ENCODE data around the gene TLCD3A. TPM values are rescaled to one million over a fixed set of nuclear protein-coding genes. Genes with fewer than 3 reads are reported as not detected.
"Not testable (repeated sequence)": the region's sequence is repeated elsewhere in the genome, so short reads cannot be mapped to it uniquely, and the experiment has no call there.

Gene TLCD3A
- total and polyA plus RNA-seq, 5 donors from 2014 or later = 0.17 to 0.67 (median 0.49) TPM

DNA sequence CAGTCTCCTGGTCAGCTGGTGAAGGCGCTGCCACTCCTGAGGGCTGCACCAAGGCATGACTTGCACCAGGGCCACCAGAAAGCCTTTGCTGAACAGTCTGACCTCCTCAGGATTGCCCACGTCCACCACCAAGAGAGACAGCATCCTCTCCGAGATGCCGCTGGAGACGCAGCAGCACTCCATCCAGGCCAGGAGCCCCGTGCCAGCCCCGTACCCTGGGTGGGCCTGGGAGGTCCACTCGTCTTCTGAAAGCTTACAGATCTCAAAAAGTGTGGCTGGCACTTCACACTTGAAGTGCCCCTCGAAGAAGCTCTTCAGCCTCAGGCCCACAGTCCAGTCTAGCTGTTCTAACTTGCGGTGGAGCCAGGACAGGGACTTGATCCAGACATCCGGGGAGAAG lies 13.0 kb downstream of the TLCD3A start:
- Histone ChIP-seq H3K27me3 (ENCODE audit: control insufficient read depth, insufficient read depth, low read length) (no peaks in the 10 kb centered on the region), H3K4me1 (ENCODE audit: control insufficient read depth, insufficient read depth, low read length, poor library complexity, severe bottlenecking) (peaks cover 9% of the 10 kb centered on the region), H3K36me3 (ENCODE audit: control insufficient read depth, insufficient read depth, low read length) (peaks cover 51% of the 10 kb centered on the region), H3K9me3 (ENCODE audit: control insufficient read depth in 2 of 2, low read length in 2 of 2) (no peaks in the 10 kb centered on the region), H3K27ac (ENCODE audit: insufficient read depth, low read length, poor library complexity, severe bottlenecking) (no peak overlapping the region), H3K4me3 (ENCODE audit: low read depth, low read length) (no peak overlapping the region)
- Mint-ChIP-seq H3K4me1 (peaks cover 6 to 23% (median 18%) of the 10 kb centered on the region in 4 donors), H3K27me3 (no peaks in the 10 kb centered on the region), H3K9me3 (no peaks in the 10 kb centered on the region), H3K4me3 (no peak overlapping the region), H3K36me3 (peaks cover 22% of the 10 kb centered on the region), H3K27ac (no peak overlapping the region)
- DNase-seq (no peak), ATAC-seq (ENCODE audit: low read depth in 2 of 2) (no peak)

DNA sequence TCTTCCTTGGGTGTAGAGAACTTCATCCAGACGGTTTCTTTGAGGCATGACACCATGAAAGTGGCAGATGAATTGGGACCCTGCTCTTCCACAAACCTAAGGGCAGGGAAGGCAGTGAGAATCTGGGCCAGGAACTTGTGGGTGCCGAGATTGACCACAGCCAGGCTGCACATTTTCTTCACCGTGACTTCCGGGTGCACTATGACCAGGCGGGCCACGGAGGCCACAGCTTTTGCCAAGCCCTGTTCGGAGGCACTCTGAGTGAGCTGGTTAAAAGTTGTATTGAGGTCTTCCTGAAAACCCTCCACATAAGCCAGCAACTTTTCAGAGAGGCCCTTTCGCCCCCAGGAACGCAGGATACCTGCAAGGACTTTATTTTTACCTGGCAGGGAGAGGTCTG lies 13.8 kb downstream of the TLCD3A start:
- Histone ChIP-seq H3K9me3 (ENCODE audit: control insufficient read depth in 2 of 2, low read length in 2 of 2) (no peaks in the 10 kb centered on the region), H3K36me3 (ENCODE audit: control insufficient read depth, insufficient read depth, low read length) (peaks cover 50% of the 10 kb centered on the region), H3K4me1 (ENCODE audit: control insufficient read depth, insufficient read depth, low read length, poor library complexity, severe bottlenecking) (peaks cover 16% of the 10 kb centered on the region), H3K27me3 (ENCODE audit: control insufficient read depth, insufficient read depth, low read length) (no peaks in the 10 kb centered on the region), H3K27ac (ENCODE audit: insufficient read depth, low read length, poor library complexity, severe bottlenecking) (no peak overlapping the region), H3K4me3 (ENCODE audit: low read depth, low read length) (no peak overlapping the region)
- Mint-ChIP-seq H3K27ac (no peak overlapping the region), H3K36me3 (peaks cover 19% of the 10 kb centered on the region), H3K9me3 (no peaks in the 10 kb centered on the region), H3K4me1 (peaks cover 14 to 26% (median 19%) of the 10 kb centered on the region in 4 donors), H3K27me3 (no peaks in the 10 kb centered on the region), H3K4me3 (no peak overlapping the region)
- DNase-seq = no peak
- ATAC-seq (ENCODE audit: low read depth in 2 of 2) = no peak

GRCh38 chr17:746783-747629 lies 14.6 kb downstream of the TLCD3A start:
- H3K9me3 ChIP-seq (ENCODE audit: control insufficient read depth in 2 of 2, low read length in 2 of 2) = no peaks in the 10 kb centered on the region
- H3K4me1 ChIP-seq (ENCODE audit: control insufficient read depth, insufficient read depth, low read length, poor library complexity, severe bottlenecking) = peaks cover 23% of the 10 kb centered on the region
- peaks cover 42% of the 10 kb centered on the region for H3K36me3 ChIP-seq (ENCODE audit: control insufficient read depth, insufficient read depth, low read length)
- Mint-ChIP-seq H3K9me3 (no peaks in the 10 kb centered on the region), H3K4me3 (no peak overlapping the region), H3K4me1 (peaks cover 19 to 30% (median 24%) of the 10 kb centered on the region in 4 donors), H3K36me3 (peaks cover 19% of the 10 kb centered on the region), H3K27ac (no peak overlapping the region), H3K27me3 (no peaks in the 10 kb centered on the region)
- no peak for DNase-seq
- H3K4me3 ChIP-seq (ENCODE audit: low read depth, low read length) = no peak overlapping the region
- no peak for ATAC-seq (ENCODE audit: low read depth in 2 of 2)
- no peak overlapping the region for H3K27ac ChIP-seq (ENCODE audit: insufficient read depth, low read length, poor library complexity, severe bottlenecking)
- H3K27me3 ChIP-seq (ENCODE audit: control insufficient read depth, insufficient read depth, low read length) = no peaks in the 10 kb centered on the region

- peaks cover 16% of the 10 kb centered on the region for H3K36me3 Mint-ChIP-seq
- H3K27ac Mint-ChIP-seq; DNase-seq; H3K27me3 Mint-ChIP-seq; H3K9me3 Mint-ChIP-seq; H3K27ac ChIP-seq (ENCODE audit: insufficient read depth, low read length, poor library complexity, severe bottlenecking); ATAC-seq (ENCODE audit: low read depth in 2 of 2); H3K27me3 ChIP-seq (ENCODE audit: control insufficient read depth, insufficient read depth, low read length); H3K9me3 ChIP-seq (ENCODE audit: control insufficient read depth in 2 of 2, low read length in 2 of 2); H3K4me3 ChIP-seq (ENCODE audit: low read depth, low read length): not testable (repeated sequence)
- peaks cover 29% of the 10 kb centered on the region for H3K4me1 ChIP-seq (ENCODE audit: control insufficient read depth, insufficient read depth, low read length, poor library complexity, severe bottlenecking)
- H3K4me3 Mint-ChIP-seq = peak overlapping the region in 2 of 4 donors; percentile 52 to 83
- H3K36me3 ChIP-seq (ENCODE audit: control insufficient read depth, insufficient read depth, low read length) = peaks cover 39% of the 10 kb centered on the region
- peaks cover 19 to 38% (median 24%) of the 10 kb centered on the region in 4 donors for H3K4me1 Mint-ChIP-seq
These were observed 16.2 kb downstream of the TLCD3A start for GRCh38 chr17:748604-749003.

- Mint-ChIP-seq H3K4me1 (peaks cover 19 to 38% (median 24%) of the 10 kb centered on the region in 4 donors), H3K4me3 (peak overlapping the region in 3 of 4 donors; percentile 36 to 95 (median 39)), H3K36me3 (peaks cover 13% of the 10 kb centered on the region), H3K27ac (peak overlapping the region in 2 of 3 donors; percentile 36 to 47)
- H3K4me3 ChIP-seq (ENCODE audit: low read depth, low read length); H3K27me3 Mint-ChIP-seq; H3K27me3 ChIP-seq (ENCODE audit: control insufficient read depth, insufficient read depth, low read length); H3K27ac ChIP-seq (ENCODE audit: insufficient read depth, low read length, poor library complexity, severe bottlenecking); H3K9me3 ChIP-seq (ENCODE audit: control insufficient read depth in 2 of 2, low read length in 2 of 2); H3K9me3 Mint-ChIP-seq; DNase-seq; ATAC-seq (ENCODE audit: low read depth in 2 of 2): not testable (repeated sequence)
- peaks cover 34% of the 10 kb centered on the region for H3K36me3 ChIP-seq (ENCODE audit: control insufficient read depth, insufficient read depth, low read length)
- peaks cover 29% of the 10 kb centered on the region for H3K4me1 ChIP-seq (ENCODE audit: control insufficient read depth, insufficient read depth, low read length, poor library complexity, severe bottlenecking)
These were observed 17.0 kb downstream of the TLCD3A start for GRCh38 chr17:749359-749758.

DNA sequence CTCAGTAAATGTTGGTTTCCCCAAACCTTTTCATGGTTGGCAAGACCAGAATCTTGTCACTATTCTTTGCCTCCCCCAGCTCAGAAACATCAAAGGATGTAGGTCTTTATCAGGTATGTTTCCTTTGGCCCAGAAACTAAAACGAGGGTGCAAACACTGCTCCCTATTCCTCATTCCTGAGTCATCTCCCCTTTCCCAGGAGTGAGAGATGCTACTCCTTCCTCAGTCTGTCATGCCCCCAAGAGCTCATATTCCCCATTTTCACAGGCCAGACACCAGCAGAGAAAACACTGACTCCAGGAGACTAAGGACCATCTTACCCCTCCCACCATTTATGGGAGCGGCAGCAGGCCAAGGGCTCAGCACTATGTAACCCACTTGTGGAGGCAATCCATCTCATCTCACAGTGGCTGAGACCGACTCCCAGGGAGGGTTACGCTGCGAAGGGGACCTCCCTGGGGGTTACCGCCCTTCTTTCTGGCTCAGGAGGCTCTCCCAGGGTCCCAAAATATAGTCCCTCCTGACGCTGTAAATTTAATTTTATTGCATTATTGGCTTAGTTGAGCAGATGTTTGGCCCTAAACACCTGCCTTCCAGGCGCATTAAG lies 18.1 kb downstream of the TLCD3A start:
- DNase-seq (no peak), ATAC-seq (ENCODE audit: low read depth in 2 of 2) (no peak)
- Mint-ChIP-seq H3K4me3 (peak overlapping the region; percentile 94 to 98 (median 96)), H3K27ac (peak overlapping the region in 2 of 3 donors; percentile 92 to 94), H3K9me3 (no peaks in the 10 kb centered on the region), H3K4me1 (peaks cover 19 to 38% (median 24%) of the 10 kb centered on the region in 4 donors), H3K27me3 (no peaks in the 10 kb centered on the region), H3K36me3 (peaks cover 10% of the 10 kb centered on the region)
- H3K36me3 ChIP-seq (ENCODE audit: control insufficient read depth, insufficient read depth, low read length) = peaks cover 25% of the 10 kb centered on the region
- peak overlapping the region; percentile 78 for H3K4me3 ChIP-seq (ENCODE audit: low read depth, low read length)
- H3K27me3 ChIP-seq (ENCODE audit: control insufficient read depth, insufficient read depth, low read length) = no peaks in the 10 kb centered on the region
- no peaks in the 10 kb centered on the region for H3K9me3 ChIP-seq (ENCODE audit: control insufficient read depth in 2 of 2, low read length in 2 of 2)
- peaks cover 29% of the 10 kb centered on the region for H3K4me1 ChIP-seq (ENCODE audit: control insufficient read depth, insufficient read depth, low read length, poor library complexity, severe bottlenecking)
- no peak overlapping the region for H3K27ac ChIP-seq (ENCODE audit: insufficient read depth, low read length, poor library complexity, severe bottlenecking)

DNA sequence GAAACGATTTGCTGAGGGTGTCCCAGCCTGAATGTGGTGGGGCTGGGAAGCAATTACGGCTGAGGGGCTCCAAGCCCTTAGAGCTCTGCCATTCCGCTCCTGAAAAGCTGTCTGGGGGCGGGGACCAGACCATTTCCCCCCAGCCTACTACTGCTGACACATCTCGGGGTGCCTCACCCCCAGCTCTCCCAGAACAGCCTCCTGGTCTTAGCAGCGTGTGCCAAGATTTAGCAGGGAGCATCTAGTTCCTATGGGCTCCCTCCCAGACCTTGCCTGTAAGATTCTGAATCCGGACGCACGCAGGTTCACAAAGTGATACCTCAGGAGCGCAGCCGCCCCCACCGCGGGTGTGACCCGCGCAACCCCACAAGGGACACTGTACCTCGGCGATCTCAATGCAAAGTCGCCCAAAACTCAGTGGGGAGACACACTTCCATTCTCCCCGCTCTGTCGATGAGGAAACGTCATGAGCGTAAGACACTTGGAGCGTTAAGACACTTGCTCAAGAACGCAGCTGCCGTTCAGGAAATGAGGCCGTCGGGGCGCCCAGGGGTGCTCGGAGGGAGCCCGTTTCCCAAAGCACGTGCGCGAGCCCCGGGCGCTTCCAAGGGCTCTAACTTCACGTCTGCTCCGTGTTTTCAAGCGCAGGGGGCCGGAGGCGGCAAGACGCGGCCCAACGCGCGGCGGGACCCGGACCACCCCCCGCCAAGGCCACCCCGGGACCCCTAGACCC lies 19.0 kb downstream of the TLCD3A start:
- H3K9me3 Mint-ChIP-seq = no peaks in the 10 kb centered on the region
- peak overlapping the region; percentile 94 to 98 (median 96) for H3K4me3 Mint-ChIP-seq
- peaks cover 29% of the 10 kb centered on the region for H3K4me1 ChIP-seq (ENCODE audit: control insufficient read depth, insufficient read depth, low read length, poor library complexity, severe bottlenecking)
- peaks cover 17% of the 10 kb centered on the region for H3K36me3 ChIP-seq (ENCODE audit: control insufficient read depth, insufficient read depth, low read length)
- peak; percentile 35 to 38 for ATAC-seq (ENCODE audit: low read depth in 2 of 2)
- H3K27ac ChIP-seq (ENCODE audit: insufficient read depth, low read length, poor library complexity, severe bottlenecking) = peak overlapping the region; percentile 72
- peak overlapping the region; percentile 91 to 96 (median 94) for H3K27ac Mint-ChIP-seq
- H3K27me3 ChIP-seq (ENCODE audit: control insufficient read depth, insufficient read depth, low read length) = no peaks in the 10 kb centered on the region
- no peaks in the 10 kb centered on the region for H3K9me3 ChIP-seq (ENCODE audit: control insufficient read depth in 2 of 2, low read length in 2 of 2)
- H3K36me3 Mint-ChIP-seq = peaks cover 6% of the 10 kb centered on the region
- peaks cover 19 to 38% (median 24%) of the 10 kb centered on the region in 4 donors for H3K4me1 Mint-ChIP-seq
- no peaks in the 10 kb centered on the region for H3K27me3 Mint-ChIP-seq
- peak in 2 of 3 donors; percentile 28 to 77 for DNase-seq
- H3K4me3 ChIP-seq (ENCODE audit: low read depth, low read length) = peak overlapping the region; percentile 78

Measured in CD4-positive, CD25-positive, alpha-beta regulatory T cell (primary cell).